HEK293 (cell line): ENCODE results near the gene SYNGR3.

ENCODE experiments used
- GLIS1 ChIP-seq: fragments of 450-650 bp; formaldehyde crosslinking; IDR thresholded peaks from 2 replicates; pipeline ENCODE4 v1.5.1; 2016; ENCODE audit warnings: missing biosample characterization, missing genetic modification characterization
- GLIS2 ChIP-seq: fragments of 450-650 bp; formaldehyde crosslinking; IDR thresholded peaks from 2 replicates; pipeline ENCODE4 v1.5.1; 2016; ENCODE audit warnings: missing biosample characterization, missing genetic modification characterization
- KLF1 ChIP-seq: fragments of 450-650 bp; formaldehyde crosslinking; IDR thresholded peaks from 2 replicates; pipeline ENCODE4 v1.5.1; 2016; ENCODE audit warnings: missing biosample characterization, missing genetic modification characterization
- KLF16 ChIP-seq: fragments of 450-650 bp; formaldehyde crosslinking; IDR thresholded peaks from 2 replicates; pipeline ENCODE4 v1.5.1; 2017; ENCODE audit warnings: missing biosample characterization, missing genetic modification characterization
- SP2 ChIP-seq: fragments of 450-650 bp; formaldehyde crosslinking; IDR thresholded peaks from 2 replicates; pipeline ENCODE4 v1.5.1; 2016; ENCODE audit warnings: missing biosample characterization, missing genetic modification characterization
- SP3 ChIP-seq: fragments of 450-650 bp; formaldehyde crosslinking; IDR thresholded peaks from 2 replicates; pipeline ENCODE4 v1.5.1; 2016; ENCODE audit warnings: missing biosample characterization, missing genetic modification characterization
- ZBTB7A ChIP-seq: fragments of 450-650 bp; formaldehyde crosslinking; IDR thresholded peaks from 2 replicates; pipeline ENCODE4 v1.5.1; 2016; ENCODE audit warnings: low read depth, missing biosample characterization, missing genetic modification characterization
- ZFP37 ChIP-seq: fragments of 450-650 bp; formaldehyde crosslinking; IDR thresholded peaks from 2 replicates; pipeline ENCODE4 v1.5.1; 2016; ENCODE audit warnings: missing biosample characterization, missing genetic modification characterization
- ZFP69B ChIP-seq: fragments of 450-650 bp; formaldehyde crosslinking; IDR thresholded peaks from 2 replicates; pipeline ENCODE4 v1.5.1; 2016; ENCODE audit warnings: missing biosample characterization, missing genetic modification characterization
- ZIC2 ChIP-seq: fragments of 450-650 bp; formaldehyde crosslinking; IDR thresholded peaks from 2 replicates; pipeline ENCODE4 v1.5.1; 2016; ENCODE audit warnings: missing biosample characterization, missing genetic modification characterization
- ZNF121 ChIP-seq: fragments of 450-650 bp; formaldehyde crosslinking; IDR thresholded peaks from 2 replicates; pipeline ENCODE4 v1.5.1; 2016; ENCODE audit warnings: missing biosample characterization, missing genetic modification characterization
- ZNF132 ChIP-seq: fragments of 450-650 bp; formaldehyde crosslinking; IDR thresholded peaks from 2 replicates; pipeline ENCODE4 v1.5.1; 2017; ENCODE audit warnings: missing biosample characterization, missing genetic modification characterization, borderline replicate concordance
- ZNF157 ChIP-seq: fragments of 450-650 bp; formaldehyde crosslinking; IDR thresholded peaks from 2 replicates; pipeline ENCODE4 v1.5.1; 2016; ENCODE audit warnings: missing biosample characterization, missing genetic modification characterization
- ZNF2 ChIP-seq: fragments of 450-650 bp; formaldehyde crosslinking; IDR thresholded peaks from 2 replicates; pipeline ENCODE4 v1.5.1; 2016; ENCODE audit warnings: missing biosample characterization, missing genetic modification characterization
- ZNF324 ChIP-seq: fragments of 450-650 bp; formaldehyde crosslinking; IDR thresholded peaks from 2 replicates; pipeline ENCODE4 v1.5.1; 2016; ENCODE audit warnings: missing biosample characterization, missing genetic modification characterization
- ZNF37A ChIP-seq: fragments of 450-650 bp; IDR thresholded peaks from 2 replicates; pipeline ENCODE4 v1.5.1; 2018; ENCODE audit warnings: missing biosample characterization, missing genetic modification characterization
- ZNF777 ChIP-seq: fragments of 450-650 bp; formaldehyde crosslinking; IDR thresholded peaks from 2 replicates; pipeline ENCODE4 v1.5.1; 2017; ENCODE audit warnings: missing biosample characterization, missing genetic modification characterization, borderline replicate concordance
- ZNF785 ChIP-seq: fragments of 450-650 bp; formaldehyde crosslinking; IDR thresholded peaks from 2 replicates; pipeline ENCODE4 v1.5.1; 2016; ENCODE audit warnings: missing biosample characterization, missing genetic modification characterization
- TF ChIP-seq, protein P1 (sequence below): fragments of 450-650 bp; IDR thresholded peaks from 2 replicates; pipeline ENCODE4 v1.5.1; 2018; ENCODE audit warnings: missing biosample characterization, mild to moderate bottlenecking, missing genetic modification characterization
- TF ChIP-seq, protein P2 (sequence below): fragments of 450-650 bp; formaldehyde crosslinking; IDR thresholded peaks from 2 replicates; pipeline ENCODE4 v1.5.1; 2016; ENCODE audit warnings: missing biosample characterization, missing genetic modification characterization
- TF ChIP-seq, protein P3 (sequence below): fragments of 450-650 bp; formaldehyde crosslinking; optimal IDR thresholded peaks from 2 replicates; pipeline ENCODE3; 2016; ENCODE audit warnings: missing biosample characterization, mild to moderate bottlenecking, missing genetic modification characterization
- TF ChIP-seq, protein P4 (sequence below): fragments of 450-650 bp; formaldehyde crosslinking; IDR thresholded peaks from 2 replicates; pipeline ENCODE4 v1.5.1; 2016; ENCODE audit warnings: missing biosample characterization, missing genetic modification characterization
- TF ChIP-seq, protein P5 (sequence below): fragments of 450-650 bp; formaldehyde crosslinking; IDR thresholded peaks from 2 replicates; pipeline ENCODE4 v1.5.1; 2016; ENCODE audit warnings: missing biosample characterization, missing genetic modification characterization
- TF ChIP-seq, protein P6 (sequence below): fragments of 450-650 bp; formaldehyde crosslinking; IDR thresholded peaks from 2 replicates; pipeline ENCODE4 v1.5.1; 2016; ENCODE audit warnings: missing biosample characterization, missing genetic modification characterization
- TF ChIP-seq, protein P7 (sequence below): fragments of 450-650 bp; formaldehyde crosslinking; IDR thresholded peaks from 2 replicates; pipeline ENCODE4 v1.5.1; 2016; ENCODE audit warnings: missing biosample characterization, missing genetic modification characterization
- TF ChIP-seq, protein P8 (sequence below): fragments of 450-650 bp; formaldehyde crosslinking; IDR thresholded peaks from 2 replicates; pipeline ENCODE4 v1.5.1; 2016; ENCODE audit warnings: missing biosample characterization, missing genetic modification characterization

The SYNGR3 gene

DNA sequence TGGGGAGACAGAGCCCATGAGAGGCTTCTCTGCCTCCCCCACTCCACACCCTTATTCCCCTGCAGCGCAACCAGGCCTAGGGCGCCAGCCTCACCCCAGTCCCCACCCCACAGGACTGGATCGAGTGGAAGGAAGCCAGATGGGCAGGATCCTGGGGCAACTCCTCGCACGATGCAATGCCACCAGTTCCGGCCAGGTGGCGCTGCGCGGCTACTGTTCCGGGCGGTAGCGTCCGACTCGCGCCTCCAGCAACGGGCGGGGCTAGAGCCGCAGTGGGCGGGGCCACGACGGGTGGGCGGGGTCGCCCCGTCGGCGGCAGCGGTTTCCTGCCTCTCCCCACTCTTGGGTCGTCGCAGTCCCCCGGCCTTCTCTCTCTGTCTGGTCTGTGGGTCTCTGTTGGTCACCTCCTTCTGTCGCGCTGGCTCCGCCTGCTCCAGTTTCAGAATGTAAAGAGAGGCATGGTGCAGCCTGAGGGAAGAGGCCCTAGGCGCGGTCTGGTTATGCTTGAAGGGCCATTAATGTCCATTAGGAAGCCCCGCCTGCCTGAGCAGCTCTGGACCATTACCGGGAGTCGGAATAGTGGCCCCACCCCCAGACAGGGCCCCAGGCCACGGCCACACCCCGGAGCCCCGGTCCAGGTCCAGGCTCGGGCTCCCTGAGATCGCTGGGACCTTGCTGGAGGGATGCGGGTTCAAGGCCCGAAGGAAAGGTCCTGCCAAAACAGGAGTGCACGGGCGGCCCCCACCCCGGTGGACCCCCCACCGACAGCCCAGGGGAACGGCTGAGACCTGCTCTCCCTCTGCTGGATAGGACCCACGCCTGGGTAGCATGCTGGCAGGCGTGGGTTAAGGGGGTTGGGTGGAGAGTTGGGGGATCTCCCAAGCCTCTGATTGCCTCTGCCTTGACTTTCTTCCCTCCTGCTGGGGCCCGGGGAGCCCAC, 33.6 kb downstream of the SYNGR3 start (continued):
- TF ChIP-seq, protein P1, sequence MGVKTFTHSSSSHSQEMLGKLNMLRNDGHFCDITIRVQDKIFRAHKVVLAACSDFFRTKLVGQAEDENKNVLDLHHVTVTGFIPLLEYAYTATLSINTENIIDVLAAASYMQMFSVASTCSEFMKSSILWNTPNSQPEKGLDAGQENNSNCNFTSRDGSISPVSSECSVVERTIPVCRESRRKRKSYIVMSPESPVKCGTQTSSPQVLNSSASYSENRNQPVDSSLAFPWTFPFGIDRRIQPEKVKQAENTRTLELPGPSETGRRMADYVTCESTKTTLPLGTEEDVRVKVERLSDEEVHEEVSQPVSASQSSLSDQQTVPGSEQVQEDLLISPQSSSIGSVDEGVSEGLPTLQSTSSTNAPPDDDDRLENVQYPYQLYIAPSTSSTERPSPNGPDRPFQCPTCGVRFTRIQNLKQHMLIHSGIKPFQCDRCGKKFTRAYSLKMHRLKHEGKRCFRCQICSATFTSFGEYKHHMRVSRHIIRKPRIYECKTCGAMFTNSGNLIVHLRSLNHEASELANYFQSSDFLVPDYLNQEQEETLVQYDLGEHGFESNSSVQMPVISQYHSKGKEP (tag by site-specific recombination): no peak
- TF ChIP-seq GLIS2: peak; percentile 71
- peak; percentile 51 for TF ChIP-seq ZIC2 (tag by site-specific recombination)
- peak; percentile 27; the same call in 1 of the 2 replicates for TF ChIP-seq ZNF324 (tag by site-specific recombination)
- TF ChIP-seq, protein P2, sequence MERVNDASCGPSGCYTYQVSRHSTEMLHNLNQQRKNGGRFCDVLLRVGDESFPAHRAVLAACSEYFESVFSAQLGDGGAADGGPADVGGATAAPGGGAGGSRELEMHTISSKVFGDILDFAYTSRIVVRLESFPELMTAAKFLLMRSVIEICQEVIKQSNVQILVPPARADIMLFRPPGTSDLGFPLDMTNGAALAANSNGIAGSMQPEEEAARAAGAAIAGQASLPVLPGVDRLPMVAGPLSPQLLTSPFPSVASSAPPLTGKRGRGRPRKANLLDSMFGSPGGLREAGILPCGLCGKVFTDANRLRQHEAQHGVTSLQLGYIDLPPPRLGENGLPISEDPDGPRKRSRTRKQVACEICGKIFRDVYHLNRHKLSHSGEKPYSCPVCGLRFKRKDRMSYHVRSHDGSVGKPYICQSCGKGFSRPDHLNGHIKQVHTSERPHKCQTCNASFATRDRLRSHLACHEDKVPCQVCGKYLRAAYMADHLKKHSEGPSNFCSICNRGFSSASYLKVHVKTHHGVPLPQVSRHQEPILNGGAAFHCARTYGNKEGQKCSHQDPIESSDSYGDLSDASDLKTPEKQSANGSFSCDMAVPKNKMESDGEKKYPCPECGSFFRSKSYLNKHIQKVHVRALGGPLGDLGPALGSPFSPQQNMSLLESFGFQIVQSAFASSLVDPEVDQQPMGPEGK: peak; percentile 64; the same call in 1 of the 2 replicates
- 0 out of 2 replicates have a peak, but pooled peaks have one; percentile 18 for TF ChIP-seq ZFP37 (tag by site-specific recombination)
- 0 out of 2 replicates have a peak, but pooled peaks have one; percentile 22 for TF ChIP-seq ZFP69B (tag by site-specific recombination)
- TF ChIP-seq, protein P3, sequence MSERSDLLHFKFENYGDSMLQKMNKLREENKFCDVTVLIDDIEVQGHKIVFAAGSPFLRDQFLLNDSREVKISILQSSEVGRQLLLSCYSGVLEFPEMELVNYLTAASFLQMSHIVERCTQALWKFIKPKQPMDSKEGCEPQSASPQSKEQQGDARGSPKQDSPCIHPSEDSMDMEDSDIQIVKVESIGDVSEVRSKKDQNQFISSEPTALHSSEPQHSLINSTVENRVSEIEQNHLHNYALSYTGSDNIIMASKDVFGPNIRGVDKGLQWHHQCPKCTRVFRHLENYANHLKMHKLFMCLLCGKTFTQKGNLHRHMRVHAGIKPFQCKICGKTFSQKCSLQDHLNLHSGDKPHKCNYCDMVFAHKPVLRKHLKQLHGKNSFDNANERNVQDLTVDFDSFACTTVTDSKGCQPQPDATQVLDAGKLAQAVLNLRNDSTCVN (tag by site-specific recombination): peak; percentile 57
- no peak for TF ChIP-seq ZBTB7A (tag by site-specific recombination)
- TF ChIP-seq, protein P4, sequence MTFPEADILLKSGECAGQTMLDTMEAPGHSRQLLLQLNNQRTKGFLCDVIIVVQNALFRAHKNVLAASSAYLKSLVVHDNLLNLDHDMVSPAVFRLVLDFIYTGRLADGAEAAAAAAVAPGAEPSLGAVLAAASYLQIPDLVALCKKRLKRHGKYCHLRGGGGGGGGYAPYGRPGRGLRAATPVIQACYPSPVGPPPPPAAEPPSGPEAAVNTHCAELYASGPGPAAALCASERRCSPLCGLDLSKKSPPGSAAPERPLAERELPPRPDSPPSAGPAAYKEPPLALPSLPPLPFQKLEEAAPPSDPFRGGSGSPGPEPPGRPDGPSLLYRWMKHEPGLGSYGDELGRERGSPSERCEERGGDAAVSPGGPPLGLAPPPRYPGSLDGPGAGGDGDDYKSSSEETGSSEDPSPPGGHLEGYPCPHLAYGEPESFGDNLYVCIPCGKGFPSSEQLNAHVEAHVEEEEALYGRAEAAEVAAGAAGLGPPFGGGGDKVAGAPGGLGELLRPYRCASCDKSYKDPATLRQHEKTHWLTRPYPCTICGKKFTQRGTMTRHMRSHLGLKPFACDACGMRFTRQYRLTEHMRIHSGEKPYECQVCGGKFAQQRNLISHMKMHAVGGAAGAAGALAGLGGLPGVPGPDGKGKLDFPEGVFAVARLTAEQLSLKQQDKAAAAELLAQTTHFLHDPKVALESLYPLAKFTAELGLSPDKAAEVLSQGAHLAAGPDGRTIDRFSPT: peak; percentile 64; the same call in 1 of the 2 replicates
- no peak for TF ChIP-seq ZNF157 (tag by site-specific recombination)
- no peak for TF ChIP-seq ZNF121 (tag by site-specific recombination)
- TF ChIP-seq, protein P5, sequence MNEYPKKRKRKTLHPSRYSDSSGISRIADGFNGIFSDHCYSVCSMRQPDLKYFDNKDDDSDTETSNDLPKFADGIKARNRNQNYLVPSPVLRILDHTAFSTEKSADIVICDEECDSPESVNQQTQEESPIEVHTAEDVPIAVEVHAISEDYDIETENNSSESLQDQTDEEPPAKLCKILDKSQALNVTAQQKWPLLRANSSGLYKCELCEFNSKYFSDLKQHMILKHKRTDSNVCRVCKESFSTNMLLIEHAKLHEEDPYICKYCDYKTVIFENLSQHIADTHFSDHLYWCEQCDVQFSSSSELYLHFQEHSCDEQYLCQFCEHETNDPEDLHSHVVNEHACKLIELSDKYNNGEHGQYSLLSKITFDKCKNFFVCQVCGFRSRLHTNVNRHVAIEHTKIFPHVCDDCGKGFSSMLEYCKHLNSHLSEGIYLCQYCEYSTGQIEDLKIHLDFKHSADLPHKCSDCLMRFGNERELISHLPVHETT (tag by site-specific recombination): no peak
- TF ChIP-seq KLF16 (tag by site-specific recombination): peak; percentile 76
- TF ChIP-seq, protein P6, sequence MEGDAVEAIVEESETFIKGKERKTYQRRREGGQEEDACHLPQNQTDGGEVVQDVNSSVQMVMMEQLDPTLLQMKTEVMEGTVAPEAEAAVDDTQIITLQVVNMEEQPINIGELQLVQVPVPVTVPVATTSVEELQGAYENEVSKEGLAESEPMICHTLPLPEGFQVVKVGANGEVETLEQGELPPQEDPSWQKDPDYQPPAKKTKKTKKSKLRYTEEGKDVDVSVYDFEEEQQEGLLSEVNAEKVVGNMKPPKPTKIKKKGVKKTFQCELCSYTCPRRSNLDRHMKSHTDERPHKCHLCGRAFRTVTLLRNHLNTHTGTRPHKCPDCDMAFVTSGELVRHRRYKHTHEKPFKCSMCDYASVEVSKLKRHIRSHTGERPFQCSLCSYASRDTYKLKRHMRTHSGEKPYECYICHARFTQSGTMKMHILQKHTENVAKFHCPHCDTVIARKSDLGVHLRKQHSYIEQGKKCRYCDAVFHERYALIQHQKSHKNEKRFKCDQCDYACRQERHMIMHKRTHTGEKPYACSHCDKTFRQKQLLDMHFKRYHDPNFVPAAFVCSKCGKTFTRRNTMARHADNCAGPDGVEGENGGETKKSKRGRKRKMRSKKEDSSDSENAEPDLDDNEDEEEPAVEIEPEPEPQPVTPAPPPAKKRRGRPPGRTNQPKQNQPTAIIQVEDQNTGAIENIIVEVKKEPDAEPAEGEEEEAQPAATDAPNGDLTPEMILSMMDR: peak; percentile 98
- TF ChIP-seq ZNF785: no peak
- TF ChIP-seq, protein P7, sequence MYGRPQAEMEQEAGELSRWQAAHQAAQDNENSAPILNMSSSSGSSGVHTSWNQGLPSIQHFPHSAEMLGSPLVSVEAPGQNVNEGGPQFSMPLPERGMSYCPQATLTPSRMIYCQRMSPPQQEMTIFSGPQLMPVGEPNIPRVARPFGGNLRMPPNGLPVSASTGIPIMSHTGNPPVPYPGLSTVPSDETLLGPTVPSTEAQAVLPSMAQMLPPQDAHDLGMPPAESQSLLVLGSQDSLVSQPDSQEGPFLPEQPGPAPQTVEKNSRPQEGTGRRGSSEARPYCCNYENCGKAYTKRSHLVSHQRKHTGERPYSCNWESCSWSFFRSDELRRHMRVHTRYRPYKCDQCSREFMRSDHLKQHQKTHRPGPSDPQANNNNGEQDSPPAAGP (tag by site-specific recombination): peak; percentile 69; the same call in 1 of the 2 replicates
- peak; percentile 68 for TF ChIP-seq KLF1 (tag by site-specific recombination)
- peak; percentile 84 for TF ChIP-seq SP2 (tag by site-specific recombination)
- peak; percentile 94 for TF ChIP-seq ZNF2
- TF ChIP-seq GLIS1 (tag by site-specific recombination): peak; percentile 57
- TF ChIP-seq SP3 (tag by site-specific recombination): peak; percentile 89
- TF ChIP-seq ZNF777: no peak
- no peak for TF ChIP-seq ZNF37A (tag by site-specific recombination)
- TF ChIP-seq, protein P8, sequence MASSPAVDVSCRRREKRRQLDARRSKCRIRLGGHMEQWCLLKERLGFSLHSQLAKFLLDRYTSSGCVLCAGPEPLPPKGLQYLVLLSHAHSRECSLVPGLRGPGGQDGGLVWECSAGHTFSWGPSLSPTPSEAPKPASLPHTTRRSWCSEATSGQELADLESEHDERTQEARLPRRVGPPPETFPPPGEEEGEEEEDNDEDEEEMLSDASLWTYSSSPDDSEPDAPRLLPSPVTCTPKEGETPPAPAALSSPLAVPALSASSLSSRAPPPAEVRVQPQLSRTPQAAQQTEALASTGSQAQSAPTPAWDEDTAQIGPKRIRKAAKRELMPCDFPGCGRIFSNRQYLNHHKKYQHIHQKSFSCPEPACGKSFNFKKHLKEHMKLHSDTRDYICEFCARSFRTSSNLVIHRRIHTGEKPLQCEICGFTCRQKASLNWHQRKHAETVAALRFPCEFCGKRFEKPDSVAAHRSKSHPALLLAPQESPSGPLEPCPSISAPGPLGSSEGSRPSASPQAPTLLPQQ (tag by site-specific recombination): peak; percentile 50
- TF ChIP-seq ZNF132: no peak
